Smooth muscle cell (in vitro differentiated cells): ENCODE measurements around the gene GABRB2. TPM values are rescaled to one million over a fixed set of nuclear protein-coding genes. Genes with fewer than 3 reads are reported as not detected.
"Not testable (repeated sequence)": the region's sequence is repeated elsewhere in the genome, so short reads cannot be mapped to it uniquely, and the experiment has no call there.

Experiments used
- DNase-seq: peaks from one replicate; lab custom pipeline; 2025; ENCODE audit not compliant: unreplicated experiment; lab: John Stamatoyannopoulos, UW
- H2AFZ ChIP-seq: fragments of 200-600 bp; sonication (generic); 2 replicates; pipeline ENCODE4 v1.6.0; 2016; ENCODE audit warnings: antibody characterized with exemption, low read depth, mild to moderate bottlenecking
- H3F3A ChIP-seq: fragments of 200-600 bp; sonication (generic); 2 replicates; pipeline ENCODE4 v1.6.0; 2017; ENCODE audit warnings: antibody characterized with exemption, low read depth
- H3K27ac ChIP-seq: fragments of 200-600 bp; sonication (generic); 2 replicates; pipeline ENCODE4 v1.5.1; 2016; ENCODE audit warnings: low read depth, mild to moderate bottlenecking
- H3K27me3 ChIP-seq: fragments of 200-600 bp; sonication (generic); 2 replicates; pipeline ENCODE4 v1.6.1; 2016; ENCODE audit warnings: low read depth, mild to moderate bottlenecking
- H3K36me3 ChIP-seq: fragments of 200-600 bp; sonication (generic); 2 replicates; pipeline ENCODE4 v1.5.1; 2016; ENCODE audit warnings: low read depth
- H3K4me1 ChIP-seq: fragments of 200-600 bp; sonication (generic); 2 replicates; pipeline ENCODE4 v1.5.1; 2016; ENCODE audit warnings: low read depth
- H3K4me2 ChIP-seq: fragments of 200-600 bp; sonication (generic); 2 replicates; pipeline ENCODE4 v1.6.0; 2016; ENCODE audit warnings: mild to moderate bottlenecking
- H3K4me3 ChIP-seq: fragments of 200-600 bp; sonication (generic); 2 replicates; pipeline ENCODE4 v1.5.1; 2016; ENCODE audit warnings: mild to moderate bottlenecking
- H3K79me2 ChIP-seq: fragments of 200-600 bp; sonication (generic); 2 replicates; pipeline ENCODE4 v1.6.0; 2016; ENCODE audit warnings: low read depth, mild to moderate bottlenecking
- H3K9ac ChIP-seq: fragments of 200-600 bp; sonication (generic); 2 replicates; pipeline ENCODE4 v1.6.0; 2016; ENCODE audit warnings: low read depth
- H3K9me3 ChIP-seq: fragments of 200-600 bp; sonication (generic); replicated peaks from 2 replicates; pipeline ENCODE4 v1.5.1; 2016; ENCODE audit warnings: low read depth
- H4K20me1 ChIP-seq: fragments of 200-600 bp; sonication (generic); 2 replicates; pipeline ENCODE4 v1.6.0; 2016; ENCODE audit warnings: low read depth
- WGBS: methylation state at CpG from one replicate; pipeline ENCODE4 v1.1.7; 2016; ENCODE audit warnings: low lambda C conversion rate; 5-methylcytosine and 5-hydroxymethylcytosine counted together
- polyA plus RNA-seq: library from polyadenylated mRNA; unstranded; fragments of >200 nt; fragmentation: Nextera tagmentation; extraction: Ambion mirVana; gene quantifications from 2 replicates; pipeline ENCODE4 v1.2.1, GENCODE V29; 2016
- total RNA-seq: library from RNA; depleted of rRNA; stranded (reverse); fragments of >200 nt; gene quantifications from 2 replicates; pipeline ENCODE4 v1.2.3, GENCODE V29; 2014
- TF ChIP-seq, protein P1 (sequence below): fragments of 200-600 bp; sonication (generic); IDR thresholded peaks from 2 replicates; pipeline ENCODE4 v1.5.1; 2017; ENCODE audit warnings: borderline replicate concordance, mild to moderate bottlenecking, antibody characterized with exemption; ENCODE audit not compliant: insufficient read depth, poor library complexity, severe bottlenecking

Gene GABRB2
- total and polyA plus RNA-seq, 2 experiments from 2014 or later: 1.2 to 3.5 TPM

DNA sequence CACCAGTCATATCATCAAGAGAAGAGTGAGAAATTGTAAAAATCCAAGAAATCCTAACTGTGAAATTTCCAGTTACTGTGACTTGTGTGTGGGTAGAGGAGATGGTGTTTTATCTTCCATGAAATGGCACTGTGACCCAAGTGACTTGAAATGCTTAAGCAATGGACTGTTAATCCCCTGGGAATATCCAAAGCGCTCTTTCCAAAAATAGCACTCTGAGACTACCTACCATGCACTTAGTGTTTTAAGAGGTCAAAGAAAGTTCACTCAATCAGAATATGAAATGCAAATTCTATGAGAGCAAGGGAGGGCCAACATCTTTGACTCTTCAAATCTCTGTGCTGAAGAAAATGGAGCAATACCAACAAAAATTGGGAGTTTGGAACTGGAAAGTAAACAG lies 244.0 kb downstream of the GABRB2 start:
- no peaks in the 10 kb centered on the region for H3F3A ChIP-seq
- H3K9ac ChIP-seq: no peak overlapping the region
- TF ChIP-seq, protein P1, sequence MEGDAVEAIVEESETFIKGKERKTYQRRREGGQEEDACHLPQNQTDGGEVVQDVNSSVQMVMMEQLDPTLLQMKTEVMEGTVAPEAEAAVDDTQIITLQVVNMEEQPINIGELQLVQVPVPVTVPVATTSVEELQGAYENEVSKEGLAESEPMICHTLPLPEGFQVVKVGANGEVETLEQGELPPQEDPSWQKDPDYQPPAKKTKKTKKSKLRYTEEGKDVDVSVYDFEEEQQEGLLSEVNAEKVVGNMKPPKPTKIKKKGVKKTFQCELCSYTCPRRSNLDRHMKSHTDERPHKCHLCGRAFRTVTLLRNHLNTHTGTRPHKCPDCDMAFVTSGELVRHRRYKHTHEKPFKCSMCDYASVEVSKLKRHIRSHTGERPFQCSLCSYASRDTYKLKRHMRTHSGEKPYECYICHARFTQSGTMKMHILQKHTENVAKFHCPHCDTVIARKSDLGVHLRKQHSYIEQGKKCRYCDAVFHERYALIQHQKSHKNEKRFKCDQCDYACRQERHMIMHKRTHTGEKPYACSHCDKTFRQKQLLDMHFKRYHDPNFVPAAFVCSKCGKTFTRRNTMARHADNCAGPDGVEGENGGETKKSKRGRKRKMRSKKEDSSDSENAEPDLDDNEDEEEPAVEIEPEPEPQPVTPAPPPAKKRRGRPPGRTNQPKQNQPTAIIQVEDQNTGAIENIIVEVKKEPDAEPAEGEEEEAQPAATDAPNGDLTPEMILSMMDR: no peak
- no peak overlapping the region for H3K4me3 ChIP-seq
- H3K9me3 ChIP-seq: no peaks in the 10 kb centered on the region
- H3K27me3 ChIP-seq: no peaks in the 10 kb centered on the region
- 55% methylated on average over 1 of the region's 1 CpG for WGBS
- H2AFZ ChIP-seq: no peak overlapping the region
- H3K4me1 ChIP-seq: no peaks in the 10 kb centered on the region
- no peak for DNase-seq
- no peaks in the 10 kb centered on the region for H3K79me2 ChIP-seq
- H4K20me1 ChIP-seq: no peaks in the 10 kb centered on the region
- H3K4me2 ChIP-seq: no peak overlapping the region
- no peak overlapping the region for H3K27ac ChIP-seq
- no peaks in the 10 kb centered on the region for H3K36me3 ChIP-seq

DNA sequence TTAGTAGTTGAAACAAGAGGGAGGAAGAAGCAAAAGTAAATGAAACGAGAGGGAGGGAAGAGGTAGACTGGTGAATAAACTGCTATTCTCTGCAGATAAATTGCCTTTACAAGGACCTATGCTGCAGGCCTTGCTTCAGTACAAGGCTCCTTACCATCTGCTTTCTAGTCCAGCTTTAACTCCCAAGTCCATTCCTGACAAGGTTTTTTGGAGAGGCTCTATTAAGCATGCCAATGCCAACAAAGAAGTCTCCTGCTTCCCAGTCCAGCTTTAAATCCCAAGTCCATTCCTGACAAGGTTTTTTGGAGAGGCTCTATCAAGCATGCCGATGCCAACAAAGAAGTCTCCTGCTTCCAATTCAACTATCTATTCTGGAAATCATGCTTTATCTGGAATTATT lies 244.9 kb downstream of the GABRB2 start:
- Histone ChIP-seq H2AFZ (no peak overlapping the region), H3K4me2 (no peak overlapping the region), H3K27me3 (no peaks in the 10 kb centered on the region), H3K9me3 (no peaks in the 10 kb centered on the region), H3F3A (no peaks in the 10 kb centered on the region), H3K4me1 (no peaks in the 10 kb centered on the region), H3K4me3 (no peak overlapping the region), H3K79me2 (no peaks in the 10 kb centered on the region), H3K27ac (no peak overlapping the region), H3K9ac (no peak overlapping the region), H3K36me3 (no peaks in the 10 kb centered on the region), H4K20me1 (no peaks in the 10 kb centered on the region)
- TF ChIP-seq, protein P1: no peak
- WGBS: 90% methylated on average over 2 of the region's 2 CpGs
- no peak for DNase-seq

- H3K9ac ChIP-seq: no peak overlapping the region
- TF ChIP-seq, protein P1: no peak
- no peaks in the 10 kb centered on the region for H3F3A ChIP-seq
- H3K4me3 ChIP-seq: no peak overlapping the region
- no peak overlapping the region for H3K4me2 ChIP-seq
- H3K27ac ChIP-seq: no peak overlapping the region
- no peaks in the 10 kb centered on the region for H3K36me3 ChIP-seq
- no peak for DNase-seq
- H3K9me3 ChIP-seq: no peaks in the 10 kb centered on the region
- H3K4me1 ChIP-seq: no peaks in the 10 kb centered on the region
- 94% methylated on average over 3 of the region's 3 CpGs for WGBS
- H4K20me1 ChIP-seq: no peaks in the 10 kb centered on the region
- H2AFZ ChIP-seq: no peak overlapping the region
- H3K79me2 ChIP-seq: no peaks in the 10 kb centered on the region
- no peaks in the 10 kb centered on the region for H3K27me3 ChIP-seq
Observed at GRCh38 chr5:161299053-161299452, 247.5 kb downstream of the GABRB2 start.

DNA sequence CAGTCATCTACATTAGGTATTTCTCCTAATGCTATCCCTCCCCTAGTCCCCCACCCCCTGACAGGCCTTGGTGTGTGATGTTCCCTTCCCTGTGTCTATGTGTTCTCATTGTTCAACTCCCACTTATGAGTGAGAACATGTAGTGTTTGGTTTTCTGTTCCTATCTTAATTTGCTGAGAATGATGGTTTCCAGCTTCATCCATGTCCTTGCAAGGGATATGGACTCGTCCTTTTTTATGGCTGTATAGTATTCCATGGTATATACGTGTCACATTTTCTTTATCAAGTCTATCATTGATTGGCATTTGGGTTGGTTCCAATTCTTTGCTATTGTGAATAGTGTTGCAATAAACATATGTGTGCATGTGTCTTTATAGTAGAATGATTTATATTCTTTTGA lies 249.1 kb downstream of the GABRB2 start:
- H3K79me2 ChIP-seq, H3K27me3 ChIP-seq, H3K4me2 ChIP-seq, H3K27ac ChIP-seq, DNase-seq, H3K36me3 ChIP-seq, H2AFZ ChIP-seq, H3K4me1 ChIP-seq, H4K20me1 ChIP-seq, H3K9me3 ChIP-seq, H3K4me3 ChIP-seq, H3K9ac ChIP-seq, H3F3A ChIP-seq: not testable (repeated sequence)
- whole genome bisulfite sequencing: 85% methylated on average over 2 of the region's 2 CpGs
